Myometrial cell (primary cell): Measurements from ENCODE around the gene SESN3. TPM values are rescaled to one million over a fixed set of nuclear protein-coding genes. Genes with fewer than 3 reads are reported as not detected.

Experiments used
- total RNA-seq: library from RNA; depleted of rRNA; stranded (reverse); fragments of >200 nt; gene quantifications from 2 replicates; pipeline ENCODE4 v1.2.3, GENCODE V29; 2015

SESN3 gene
- total RNA-seq = 1.9 and 2.6 TPM in 2 replicates

GRCh38 chr11:95231127-95231880 lies at the start of gene SESN3:
Gene SESN3, minus strand, starts transcription at chr11:95231202. Its CDS starts 342 bp downstream, at chr11:95230860.

Other genes starting within 250 kb of the SESN3 start
- gene KDM4E, start 205.9 kb downstream of the SESN3 start, total RNA-seq = not detected in 2 replicates
- not detected in 2 replicates for gene KDM4F, start 181.8 kb downstream of the SESN3 start, total RNA-seq
- gene SRSF8, start 164.3 kb downstream of the SESN3 start, total RNA-seq = 15.9 and 25.9 TPM in 2 replicates
- 45.8 and 59.9 TPM in 2 replicates for gene ENDOD1, start 141.4 kb downstream of the SESN3 start, total RNA-seq